ENCODE results near the gene E2F3.
A peak's percentile ranks its signal among the peaks of the same experiment; 100 is the strongest.
"Not testable (repeated sequence)": the region's sequence is repeated elsewhere in the genome, so short reads cannot be mapped to it uniquely, and the experiment has no call there.

Gene E2F3

GRCh38 chr6:20434766-20435165 lies 33.1 kb downstream of the E2F3 start:
- no peak for DNase-seq

- DNase-seq = no peak
Measured at GRCh38 chr6:20436719-20437118, 35.0 kb downstream of the E2F3 start.

- DNase-seq = no peak
Measured at GRCh38 chr6:20437639-20438038, 36.0 kb downstream of the E2F3 start.

GRCh38 chr6:20438462-20439070 lies 36.9 kb downstream of the E2F3 start:
- no peak for DNase-seq

GRCh38 chr6:20439558-20439957 lies 37.9 kb downstream of the E2F3 start:
- no peak for DNase-seq

- DNase-seq = no peak
Measured at GRCh38 chr6:20440296-20440695, 38.6 kb downstream of the E2F3 start.

GRCh38 chr6:20441236-20441635 lies 39.6 kb downstream of the E2F3 start:
- DNase-seq = no peak

- peak; percentile 49 for DNase-seq
Measured at GRCh38 chr6:20441921-20442320, 40.2 kb downstream of the E2F3 start.

GRCh38 chr6:20444786-20445271 lies 43.1 kb downstream of the E2F3 start:
- no peak for DNase-seq

GRCh38 chr6:20447157-20447556 lies 45.5 kb downstream of the E2F3 start:
- DNase-seq = no peak

- DNase-seq = no peak
Measured at GRCh38 chr6:20447581-20448132, 46.0 kb downstream of the E2F3 start.

GRCh38 chr6:20448828-20449227 lies 47.1 kb downstream of the E2F3 start:
- DNase-seq = no peak

- no peak for DNase-seq
Measured at GRCh38 chr6:20454204-20454824, 52.6 kb downstream of the E2F3 start.

GRCh38 chr6:20455251-20455940 lies 53.7 kb downstream of the E2F3 start:
- no peak for DNase-seq

GRCh38 chr6:20458027-20458894 lies 56.6 kb downstream of the E2F3 start:
- no peak for DNase-seq

GRCh38 chr6:20459682-20460081 lies 58.0 kb downstream of the E2F3 start:
- DNase-seq = no peak

GRCh38 chr6:20461576-20461975 lies 59.9 kb downstream of the E2F3 start:
- DNase-seq = no peak

GRCh38 chr6:20463396-20463795 lies 61.7 kb downstream of the E2F3 start:
- DNase-seq = no peak

- DNase-seq = no peak
Measured at GRCh38 chr6:20464041-20464440, 62.4 kb downstream of the E2F3 start.

GRCh38 chr6:20464847-20465246 lies 63.2 kb downstream of the E2F3 start:
- no peak for DNase-seq

- not testable (repeated sequence) for DNase-seq
Measured at GRCh38 chr6:20465616-20466015, 63.9 kb downstream of the E2F3 start.

GRCh38 chr6:20467437-20467836 lies 65.8 kb downstream of the E2F3 start:
- DNase-seq = no peak

- no peak for DNase-seq
Measured at GRCh38 chr6:20468209-20468608, 66.5 kb downstream of the E2F3 start.

Data from kidney glomerular epithelial cell (primary cell).